ENCODE results near the gene IL31RA.
A peak's percentile ranks its signal among the peaks of the same experiment; 100 is the strongest.

IL31RA gene

GRCh38 chr5:55902696-55903095 is 51.5 kb downstream of the IL31RA start:
- DNase-seq (ENCODE audit: low read depth in 2 of 2), result no peak

DNA sequence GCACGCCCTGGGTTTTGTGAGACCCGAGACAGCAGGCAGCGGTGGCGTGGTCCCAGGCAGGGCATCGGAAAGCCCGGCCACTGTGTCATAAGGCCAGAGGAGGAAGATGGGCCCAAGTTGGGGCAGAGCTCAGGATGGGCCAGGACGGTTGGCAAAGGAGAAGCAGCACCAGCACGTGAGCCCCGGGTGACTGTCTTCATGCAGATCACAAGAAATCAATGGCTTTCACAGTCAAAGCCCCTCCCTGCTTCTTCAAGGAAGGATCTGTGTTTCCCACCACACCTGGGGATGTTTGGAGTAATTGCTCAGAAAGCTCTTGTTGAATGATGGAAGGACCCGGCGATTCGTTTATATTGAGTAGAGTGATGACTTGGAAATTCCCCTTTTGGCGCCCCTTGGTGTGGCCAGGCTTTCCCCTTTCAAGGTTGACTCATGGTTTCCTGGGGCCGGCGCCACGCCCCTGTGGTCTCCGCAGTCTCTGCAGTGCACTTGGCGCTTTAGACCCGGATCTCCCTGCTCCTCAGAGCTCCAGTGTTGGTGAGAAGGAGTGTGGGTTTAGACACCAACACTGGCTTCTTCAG is 52.1 kb downstream of the IL31RA start:
- peak; percentile 70 to 84 for DNase-seq (ENCODE audit: low read depth in 2 of 2)

- DNase-seq (ENCODE audit: low read depth in 2 of 2), result no peak
These were observed 53.0 kb downstream of the IL31RA start for GRCh38 chr5:55904152-55904551.

DNA sequence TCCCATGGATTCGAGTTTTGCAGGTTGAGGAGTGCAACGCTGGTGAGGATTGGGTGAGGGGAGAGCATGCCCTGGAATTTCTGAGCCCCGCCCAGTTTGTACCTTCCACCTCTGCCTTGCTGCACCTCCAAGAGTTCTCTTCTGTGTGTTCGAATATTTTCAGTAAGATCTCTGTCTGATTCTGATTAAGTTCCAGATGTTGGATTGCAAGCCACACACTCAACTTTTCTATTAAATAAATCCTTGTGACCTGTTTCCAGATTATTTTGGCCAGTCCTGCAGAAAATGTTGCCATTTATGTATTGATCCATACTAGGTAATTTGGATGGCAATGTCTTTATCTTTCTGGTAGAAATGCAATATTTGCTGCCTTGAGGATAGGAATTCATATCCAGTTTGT is 54.1 kb downstream of the IL31RA start:
- DNase-seq (ENCODE audit: low read depth in 2 of 2), result no peak

GRCh38 chr5:55907927-55908326 is 56.8 kb downstream of the IL31RA start:
- DNase-seq (ENCODE audit: low read depth in 2 of 2), result no peak

- DNase-seq (ENCODE audit: low read depth in 2 of 2), result no peak
These were observed 57.6 kb downstream of the IL31RA start for GRCh38 chr5:55908804-55909203.

DNA sequence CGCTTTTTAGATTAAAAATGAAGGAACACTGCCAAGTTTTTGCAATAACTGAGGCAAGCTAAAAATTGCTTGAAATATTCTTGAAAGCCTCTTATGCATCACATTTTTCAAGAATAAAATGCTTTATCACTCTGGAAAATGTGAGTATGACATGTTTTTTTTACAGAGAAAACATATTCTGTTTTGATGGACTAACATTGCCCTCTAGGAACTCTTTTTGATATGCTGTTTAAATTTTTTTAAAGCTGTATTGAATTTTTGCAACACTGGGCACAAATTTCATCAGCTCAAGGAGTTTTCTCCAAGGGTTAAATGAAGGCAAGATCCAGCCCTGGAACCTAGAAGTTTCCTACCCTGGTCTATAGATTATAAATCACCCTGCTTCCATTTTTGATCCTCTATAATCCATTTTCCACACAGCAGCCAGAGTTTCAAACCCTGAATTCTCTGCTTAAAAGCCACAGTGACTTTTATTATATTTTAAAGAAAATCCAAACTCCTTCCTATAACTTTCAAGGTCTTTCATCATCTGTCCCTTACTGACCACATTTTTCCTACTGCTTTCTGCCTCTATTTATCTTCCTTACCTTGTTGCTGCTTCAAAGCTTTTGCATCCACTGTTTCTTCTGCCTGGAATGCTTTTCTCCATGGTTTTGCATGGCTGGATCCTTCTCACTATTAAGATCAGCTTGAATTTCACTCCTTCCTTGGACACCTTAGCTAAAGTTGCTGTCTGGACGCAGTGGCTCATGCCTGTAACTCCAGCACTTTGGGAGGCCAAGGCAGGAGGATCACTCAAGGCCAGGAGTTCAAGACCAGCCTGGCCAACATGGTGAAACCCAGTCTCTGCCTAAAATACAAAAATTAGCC is 60.9 kb downstream of the IL31RA start:
- DNase-seq (ENCODE audit: low read depth in 2 of 2), result no peak

GRCh38 chr5:55913466-55914413 is 62.6 kb downstream of the IL31RA start:
- no peak for DNase-seq (ENCODE audit: low read depth in 2 of 2)

DNA sequence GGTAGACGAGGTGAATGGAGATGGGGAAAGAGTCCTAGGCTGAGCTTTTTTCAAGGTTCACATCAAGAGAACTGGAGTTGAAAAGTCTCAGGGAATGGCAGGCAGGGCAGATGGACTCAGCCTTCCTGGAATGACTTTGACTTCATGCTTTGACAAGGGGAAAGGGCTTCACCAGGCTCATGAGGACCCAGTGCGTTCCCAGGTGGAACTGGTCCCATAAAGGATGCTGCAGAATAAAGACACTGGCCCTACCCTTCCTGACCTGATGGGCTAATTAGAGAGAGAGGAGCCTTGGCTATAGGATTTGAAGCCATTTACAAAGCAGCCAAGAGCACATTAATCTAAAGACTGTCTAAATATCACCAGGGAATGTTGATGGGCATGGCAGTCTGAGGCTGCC is 63.8 kb downstream of the IL31RA start:
- DNase-seq (ENCODE audit: low read depth in 2 of 2), result no peak

DNA sequence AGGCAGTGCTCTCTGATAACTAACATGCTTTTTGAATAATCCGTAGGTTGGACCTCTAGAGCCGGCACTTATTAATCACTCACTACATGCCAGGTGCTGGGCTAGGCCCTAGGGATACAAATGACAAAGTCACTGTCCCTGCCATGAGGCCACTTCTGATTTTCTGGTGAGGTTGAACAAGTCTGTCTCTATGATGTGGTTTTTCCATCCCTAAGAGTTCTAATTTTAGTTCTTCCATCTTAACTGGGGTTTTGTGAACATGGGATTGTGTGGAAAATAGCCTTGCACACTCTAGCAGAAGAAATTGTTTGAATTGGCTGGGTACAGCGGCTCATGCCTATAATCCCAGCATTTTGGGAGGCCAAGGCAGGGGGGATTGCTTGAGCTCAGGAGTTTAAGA is 64.6 kb downstream of the IL31RA start:
- no peak for DNase-seq (ENCODE audit: low read depth in 2 of 2)

DNA sequence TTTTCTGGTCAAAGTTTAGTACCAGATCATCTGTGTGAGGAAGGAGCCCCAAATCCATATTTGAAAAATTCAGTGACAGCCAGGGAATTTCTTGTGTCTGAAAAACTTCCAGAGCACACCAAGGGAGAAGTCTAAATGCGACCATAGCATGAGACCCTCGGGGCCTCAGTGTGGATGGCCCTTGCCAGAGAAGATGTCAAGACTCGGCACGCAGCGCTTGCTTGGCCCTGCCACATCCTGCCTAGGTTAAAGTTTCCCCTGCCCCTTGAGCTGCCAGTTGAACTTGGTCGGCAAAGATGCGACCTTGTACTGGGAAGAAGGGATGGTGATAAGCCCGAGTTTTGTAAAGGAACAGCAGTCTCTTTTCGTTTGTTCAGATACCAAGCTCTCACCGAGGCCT is 65.8 kb downstream of the IL31RA start:
- DNase-seq (ENCODE audit: low read depth in 2 of 2), result no peak

GRCh38 chr5:55917402-55918086 is 66.4 kb downstream of the IL31RA start:
- no peak for DNase-seq (ENCODE audit: low read depth in 2 of 2)

GRCh38 chr5:55918087-55919035 is 67.2 kb downstream of the IL31RA start:
- DNase-seq (ENCODE audit: low read depth in 2 of 2), result no peak

DNA sequence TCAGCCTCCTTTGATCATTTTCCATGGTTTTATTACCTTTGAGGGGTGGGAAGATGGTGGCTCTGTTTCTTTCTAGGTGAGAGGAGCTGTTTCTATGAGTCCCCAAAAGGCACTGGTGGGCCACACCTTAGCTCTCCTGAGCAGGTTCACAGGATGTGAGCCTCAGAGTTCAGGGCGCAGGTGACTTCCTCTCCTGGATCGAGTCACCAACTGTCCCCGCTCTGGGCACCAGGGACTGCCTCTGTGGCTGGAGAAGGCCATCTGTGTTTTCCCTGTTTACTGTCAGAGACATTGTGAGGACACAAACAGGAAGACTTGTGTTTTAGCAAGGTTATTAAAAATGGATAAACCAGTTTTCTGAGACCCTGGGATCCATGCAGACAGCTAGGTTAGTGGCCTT is 68.5 kb downstream of the IL31RA start:
- no peak for DNase-seq (ENCODE audit: low read depth in 2 of 2)

- DNase-seq (ENCODE audit: low read depth in 2 of 2), result no peak
These were observed 69.6 kb downstream of the IL31RA start for GRCh38 chr5:55920784-55921183.

GRCh38 chr5:55921617-55922016 is 70.5 kb downstream of the IL31RA start:
- DNase-seq (ENCODE audit: low read depth in 2 of 2), result no peak

DNA sequence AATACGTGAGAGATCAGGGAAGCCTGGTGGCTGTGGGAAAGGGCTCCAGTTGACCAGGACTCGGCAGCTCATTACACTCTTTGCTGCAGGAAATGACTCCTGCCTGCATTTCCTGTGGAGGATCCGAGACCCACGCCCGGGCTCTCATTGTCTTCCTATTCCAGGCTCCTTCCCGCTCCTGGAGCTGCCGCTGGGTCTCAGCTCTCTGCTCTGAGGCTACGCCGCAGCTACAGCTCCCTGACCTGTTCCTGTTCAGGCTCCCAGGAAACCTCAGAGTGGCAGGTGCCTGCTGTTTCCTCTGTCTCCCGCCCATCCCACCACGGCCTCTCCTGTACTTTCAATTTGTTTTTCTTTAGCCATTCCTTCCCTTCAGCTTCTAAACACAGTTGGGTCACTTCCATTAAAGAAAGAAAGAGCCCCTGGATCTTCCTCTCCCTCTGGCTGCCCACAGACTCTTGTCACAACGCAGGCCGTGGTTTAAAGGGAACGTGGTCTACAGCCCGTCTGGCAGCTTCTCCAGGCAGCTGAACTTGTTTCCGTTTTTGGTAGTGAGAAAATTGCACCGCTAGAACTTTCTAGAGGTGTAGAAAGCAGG is 72.1 kb downstream of the IL31RA start:
- DNase-seq (ENCODE audit: low read depth in 2 of 2), result no peak

DNA sequence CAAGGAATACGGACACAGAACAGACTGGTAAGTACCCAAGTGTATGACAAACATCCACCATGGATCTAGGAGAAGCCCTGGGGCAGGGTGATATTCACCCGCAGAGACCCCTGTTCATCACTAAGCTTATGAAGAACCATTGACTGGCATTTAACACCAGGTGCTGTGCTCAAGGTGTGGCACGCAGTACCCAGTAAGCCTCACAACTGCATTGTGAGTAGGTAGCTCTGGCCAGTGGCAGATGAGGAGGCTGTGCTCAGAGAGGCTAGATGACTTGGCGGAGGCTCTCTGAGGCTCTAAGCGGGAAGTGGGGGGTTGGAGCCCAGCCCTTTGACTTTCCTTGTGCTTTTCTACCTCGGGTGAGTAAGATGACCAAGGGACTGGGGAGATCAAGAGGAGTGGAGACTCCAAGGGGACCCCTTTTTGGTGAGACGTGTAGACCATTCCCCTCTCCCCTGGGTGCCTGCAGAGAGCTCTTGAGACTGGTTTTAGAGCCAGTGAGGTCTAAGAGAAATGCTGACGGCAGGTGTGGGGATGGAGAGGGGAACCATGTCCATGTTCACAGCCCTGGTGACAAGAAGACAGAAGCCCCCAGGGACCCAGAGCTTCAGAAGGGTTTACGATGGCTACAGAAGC is 72.8 kb downstream of the IL31RA start:
- DNase-seq (ENCODE audit: low read depth in 2 of 2), result no peak

GRCh38 chr5:55924744-55925143 is 73.6 kb downstream of the IL31RA start:
- no peak for DNase-seq (ENCODE audit: low read depth in 2 of 2)

- DNase-seq (ENCODE audit: low read depth in 2 of 2), result no peak
These were observed 74.0 kb downstream of the IL31RA start for GRCh38 chr5:55925181-55925580.
